ENCODE results near the gene RBM15B.

RBM15B gene

DNA sequence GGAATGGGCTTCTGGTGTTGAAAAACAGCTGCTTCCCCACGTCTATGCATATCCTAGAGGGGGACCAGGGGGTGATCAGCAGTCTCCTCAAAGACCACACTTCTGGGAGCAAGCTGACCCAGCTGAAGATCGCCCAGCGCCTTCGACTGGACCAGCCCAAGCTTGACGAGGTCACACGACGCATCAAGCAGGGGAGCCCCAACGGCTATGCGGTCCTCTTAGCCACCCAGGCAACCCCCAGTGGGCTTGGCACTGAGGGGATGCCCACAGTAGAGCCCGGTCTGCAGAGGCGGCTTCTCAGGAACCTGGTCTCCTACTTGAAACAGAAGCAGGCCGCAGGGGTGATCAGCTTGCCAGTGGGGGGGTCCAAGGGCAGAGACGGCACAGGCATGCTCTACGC lies 2.5 kb downstream of the RBM15B start:
- no peak for DNase-seq

DNA sequence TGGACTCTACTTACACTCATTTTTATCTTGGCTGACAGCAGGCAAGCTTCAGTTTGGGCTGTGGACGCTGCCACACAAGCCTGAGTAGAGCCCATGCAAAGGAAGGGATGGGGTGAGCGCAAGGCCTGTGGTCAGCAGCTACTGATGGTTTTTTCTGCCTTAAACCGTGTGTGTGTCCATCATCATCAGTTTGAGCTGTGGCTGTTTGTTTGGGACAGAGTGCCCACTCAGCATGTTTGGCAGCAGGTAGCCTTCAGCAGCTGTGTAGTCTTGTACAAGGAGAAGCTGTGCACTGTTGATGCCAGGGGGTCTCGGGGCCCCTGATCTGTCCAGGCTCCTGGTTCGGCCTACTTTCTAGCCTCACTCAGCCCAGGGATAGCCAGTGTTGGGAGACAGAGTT lies 3.5 kb downstream of the RBM15B start:
- no peak for DNase-seq

DNA sequence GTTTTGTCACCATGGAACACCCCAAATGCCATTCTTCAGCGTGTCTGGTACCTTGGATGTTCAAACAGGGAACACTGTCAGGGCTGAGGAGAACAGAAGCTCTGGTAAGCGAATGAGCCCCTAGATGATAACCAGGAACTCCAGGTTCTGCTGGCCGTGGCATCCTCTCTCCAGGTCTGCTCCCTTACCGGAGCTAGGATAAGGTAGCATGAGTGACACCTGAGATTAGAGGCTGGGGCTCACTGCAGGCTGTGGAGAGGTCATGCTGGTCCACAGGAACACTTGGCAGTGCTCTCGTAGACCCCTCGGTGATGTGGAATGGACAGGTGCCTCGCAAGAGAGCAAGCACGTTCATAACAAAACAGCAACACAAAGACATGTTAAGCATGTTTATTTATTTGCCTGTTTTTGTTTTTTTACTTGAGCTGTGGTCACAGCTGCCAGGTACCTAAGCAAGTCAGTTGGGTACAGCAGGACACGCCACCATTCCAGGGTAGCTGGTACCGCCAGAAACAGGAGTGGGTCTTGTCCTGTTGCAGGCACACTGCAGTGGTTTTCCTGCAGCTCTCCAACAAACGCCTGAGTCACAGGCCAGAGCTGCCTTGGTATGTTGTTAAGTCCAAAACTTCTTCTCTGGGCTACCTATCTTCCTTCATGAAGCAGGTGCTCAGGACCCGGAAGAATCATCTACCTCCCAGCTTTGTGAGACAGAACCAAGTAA lies 4.6 kb downstream of the RBM15B start:
- no peak for DNase-seq

DNA sequence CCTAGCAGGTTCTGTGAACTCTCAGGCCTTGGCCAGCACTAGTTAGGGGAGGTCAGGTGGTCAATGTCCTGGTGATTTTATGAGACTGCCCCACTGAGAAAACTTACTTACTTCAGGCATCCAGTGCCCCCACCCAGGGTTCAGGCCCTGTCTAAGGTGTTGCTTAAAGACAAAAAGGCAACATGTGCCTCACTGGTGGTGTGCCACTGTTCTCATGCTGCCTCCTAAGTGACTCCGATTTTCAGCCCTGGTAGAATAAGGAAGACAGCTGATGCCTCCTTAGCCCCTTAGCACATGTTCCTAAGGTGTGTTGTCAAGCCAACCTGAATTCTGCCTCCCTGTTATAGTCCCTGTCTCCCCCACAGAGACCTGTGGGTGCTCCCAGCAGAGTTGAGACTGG lies 5.3 kb downstream of the RBM15B start:
- no peak for DNase-seq

- DNase-seq: no peak
Observed at GRCh38 chr3:51397392-51397791, 6.3 kb downstream of the RBM15B start.

DNA sequence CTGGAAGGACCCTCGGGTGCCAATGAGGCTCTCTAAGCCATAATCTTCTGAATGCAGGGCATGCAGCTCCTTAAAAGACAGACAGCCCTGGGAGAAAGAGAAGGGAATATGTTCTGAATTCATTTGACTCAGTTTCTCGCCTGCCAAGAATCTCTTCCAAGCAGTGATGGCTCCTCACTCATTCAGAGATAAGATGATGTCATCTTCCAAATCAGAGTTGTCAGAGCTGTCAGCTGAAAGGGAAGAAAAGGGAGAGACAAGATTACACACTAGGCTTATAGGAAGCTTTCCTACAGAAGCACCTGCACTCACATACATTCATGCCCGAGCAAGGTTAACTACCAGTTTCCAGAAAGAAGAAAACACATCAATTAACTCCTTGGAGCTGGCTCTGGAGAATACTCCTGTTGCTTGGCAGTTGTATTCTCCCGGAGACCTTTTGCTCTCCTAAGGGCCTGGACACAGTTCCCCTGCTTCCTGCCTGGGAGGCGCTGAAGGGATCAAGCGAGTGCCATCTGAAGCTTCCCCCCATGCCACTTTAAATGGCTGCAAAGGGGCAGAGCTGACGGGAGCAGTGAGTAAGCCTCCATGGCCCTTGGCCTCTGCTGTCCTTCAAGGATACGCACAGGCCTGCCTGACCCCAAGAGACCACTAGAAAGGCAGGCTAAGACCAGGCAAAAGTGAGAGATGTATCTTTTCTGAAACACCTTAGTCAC lies 7.7 kb downstream of the RBM15B start:
- no peak for DNase-seq

GRCh38 chr3:51400166-51400565 lies 9.1 kb downstream of the RBM15B start:
- no peak for DNase-seq

DNA sequence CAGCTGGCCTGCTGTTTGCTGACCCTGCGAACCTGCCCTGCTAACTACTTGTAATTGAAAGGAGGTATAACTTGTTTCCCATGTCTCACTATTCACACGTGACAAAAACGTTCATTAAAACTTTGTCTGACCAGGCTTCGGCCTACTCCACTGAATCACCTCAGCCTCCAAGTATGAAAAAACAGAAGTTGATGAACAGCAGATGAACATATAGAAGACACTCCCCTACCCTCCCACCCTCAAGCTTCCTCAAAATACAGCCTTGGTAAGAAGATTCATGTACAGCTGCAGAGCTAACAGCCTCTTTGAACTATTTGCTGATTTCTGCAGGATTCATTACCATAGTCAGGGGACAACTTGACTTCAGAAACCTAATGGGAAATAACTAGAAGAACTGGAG lies 10.7 kb downstream of the RBM15B start:
- DNase-seq: no peak

- no peak for DNase-seq
Observed at GRCh38 chr3:51403675-51404074, 12.6 kb downstream of the RBM15B start.

DNA sequence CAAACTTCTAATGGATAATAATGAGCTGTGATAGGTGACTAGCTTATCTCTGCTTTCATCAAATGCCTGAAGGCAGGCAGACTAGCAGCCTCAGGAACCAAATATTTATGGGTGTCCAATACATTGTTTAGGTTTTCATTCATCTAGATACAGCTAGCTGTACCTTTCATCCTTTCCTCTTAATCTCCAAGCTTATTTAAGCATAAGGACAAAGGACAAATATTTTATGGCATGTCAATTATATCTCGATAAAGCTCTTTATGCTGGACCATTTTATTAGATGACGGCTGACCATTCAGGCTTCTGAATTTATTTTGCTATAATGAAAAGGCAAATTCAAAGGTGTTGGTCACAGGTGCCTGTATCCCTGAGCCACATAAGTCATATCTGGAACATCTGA lies 16.9 kb downstream of the RBM15B start:
- DNase-seq: no peak

DNA sequence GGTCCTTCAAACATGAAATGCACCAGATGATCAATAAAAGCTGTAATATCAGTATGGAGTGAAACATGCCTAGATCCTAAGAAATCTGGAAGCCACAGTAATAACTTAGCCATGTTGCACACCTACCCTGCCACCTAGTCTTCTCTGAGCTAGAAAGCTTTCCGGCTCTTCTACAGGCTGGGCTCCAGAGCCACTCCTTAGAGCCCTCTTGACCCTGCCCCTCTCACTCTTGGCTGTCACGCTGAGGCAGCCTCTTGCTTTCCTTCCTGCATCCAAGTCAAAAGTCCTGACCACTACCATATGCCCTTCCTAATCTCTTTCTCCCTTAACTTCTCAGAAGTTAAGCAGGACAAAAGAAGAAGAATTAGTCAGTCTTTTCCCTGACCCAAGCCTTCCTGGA lies 17.7 kb downstream of the RBM15B start:
- no peak for DNase-seq

DNA sequence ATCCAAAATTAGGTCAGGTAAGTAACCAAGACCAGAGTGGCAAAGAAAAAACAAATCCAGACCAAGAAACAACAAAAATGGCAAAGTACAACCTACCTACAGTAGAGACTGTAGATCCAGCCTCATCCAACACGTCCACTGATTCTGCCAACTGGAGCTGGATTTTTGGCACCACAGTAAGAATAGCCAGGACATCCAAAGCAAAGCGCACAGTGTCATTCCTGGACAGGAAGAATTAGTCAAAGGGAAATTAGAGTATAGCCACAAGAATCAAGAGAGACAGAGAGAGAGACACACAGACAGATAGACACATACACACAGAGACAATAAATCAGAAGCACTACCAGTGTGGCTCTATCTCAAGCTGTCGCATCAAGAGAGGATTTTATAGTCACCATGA lies 31.1 kb downstream of the RBM15B start:
- DNase-seq: no peak

DNA sequence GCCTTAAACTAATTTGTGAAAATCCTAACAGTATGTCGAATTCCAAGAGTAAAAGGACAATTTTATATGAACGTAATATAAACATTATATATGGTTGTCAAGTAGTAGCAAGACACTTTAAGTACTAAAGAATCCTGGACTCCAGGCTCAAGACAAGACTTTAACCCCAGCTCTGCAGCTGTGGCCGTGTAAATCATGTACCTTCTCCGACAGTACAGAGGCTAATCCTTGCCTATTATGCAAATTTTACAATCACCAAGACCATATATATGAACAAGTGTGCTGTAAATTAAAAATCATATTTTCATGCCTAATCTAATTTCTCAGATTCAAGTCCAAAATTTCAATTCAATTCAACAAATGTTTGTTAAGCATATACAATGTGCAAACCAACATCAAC lies 35.8 kb downstream of the RBM15B start:
- no peak for DNase-seq

- DNase-seq: no peak
Observed at GRCh38 chr3:51429138-51429537, 38.1 kb downstream of the RBM15B start.

GRCh38 chr3:51434110-51434509 lies 43.0 kb downstream of the RBM15B start:
- no peak for DNase-seq

GRCh38 chr3:51434746-51435327 lies 43.8 kb downstream of the RBM15B start:
- peak; percentile 26 to 47 for DNase-seq

DNA sequence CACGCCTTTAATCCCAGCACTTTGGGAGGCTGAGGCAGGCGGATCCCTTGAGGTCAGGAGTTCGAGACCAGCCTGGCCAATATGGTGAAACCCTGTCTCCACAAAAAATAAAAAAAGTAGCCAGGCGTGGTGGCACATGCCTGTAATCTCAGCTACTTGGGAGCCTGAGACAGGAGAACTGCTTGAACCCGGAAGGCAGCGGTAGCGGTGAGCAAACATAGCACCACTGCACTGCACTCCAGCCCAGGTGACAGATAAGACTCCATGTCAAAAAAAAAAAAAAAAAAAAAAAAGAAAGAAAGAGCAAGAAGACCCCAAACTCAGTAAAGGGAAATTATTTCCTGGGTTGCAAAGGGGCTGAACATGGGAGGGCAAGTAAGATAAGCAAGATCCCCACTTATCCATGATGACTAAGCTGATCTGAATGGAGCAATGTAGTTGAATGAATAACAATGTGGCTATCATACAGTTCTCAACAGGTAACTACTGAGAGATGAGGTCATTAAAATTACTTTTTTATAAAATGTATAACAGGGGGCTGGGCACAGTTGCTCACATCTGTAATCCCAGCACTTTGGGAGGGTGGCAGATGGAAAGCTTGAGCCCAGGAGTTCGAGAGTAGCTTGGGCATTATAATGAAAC lies 46.0 kb downstream of the RBM15B start:
- no peak for DNase-seq

- DNase-seq: no peak
Observed at GRCh38 chr3:51441282-51442030, 50.4 kb downstream of the RBM15B start.

- no peak for DNase-seq
Observed at GRCh38 chr3:51445544-51446280, 54.6 kb downstream of the RBM15B start.

Measured in stimulated activated CD4-positive, alpha-beta T cell treated with anti-CD3 and anti-CD28 coated beads, Interleukin-2, amount 100 ng/mL, for 24 hours (primary cell).